Measurements from ENCODE around the gene NIF3L1. TPM values are rescaled to one million over a fixed set of nuclear protein-coding genes. Genes with fewer than 3 reads are reported as not detected.

The NIF3L1 gene
- total RNA-seq, 2 donors from 2014 or later, result 26.7 to 38.4 TPM

- Histone ChIP-seq H3K9ac (ENCODE audit: low read depth in 2 of 2, low read length in 2 of 2) (no peak overlapping the region), H3K4me3 (no peak overlapping the region), H3K9me3 (no peaks in the 10 kb centered on the region), H3K27me3 (no peaks in the 10 kb centered on the region), H3K4me1 (no peaks in the 10 kb centered on the region), H3K27ac (no peak overlapping the region), H3K36me3 (peaks cover 6% of the 10 kb centered on the region)
- TF ChIP-seq CTCF (IDR thresholded peaks at IDR 0.05), result no peak
- intact Hi-C loops (cut with DNase I), result no loop called here
- no peak for DNase-seq
Measured at GRCh38 chr2:200939832-200940231, 50.7 kb downstream of the NIF3L1 start.

- Histone ChIP-seq H3K4me3 (no peak overlapping the region), H3K27ac (no peak overlapping the region), H3K36me3 (peaks cover 15% of the 10 kb centered on the region), H3K27me3 (no peaks in the 10 kb centered on the region), H3K9me3 (no peaks in the 10 kb centered on the region), H3K9ac (ENCODE audit: low read depth in 2 of 2, low read length in 2 of 2) (no peak overlapping the region), H3K4me1 (no peaks in the 10 kb centered on the region)
- TF ChIP-seq CTCF (IDR thresholded peaks at IDR 0.05), result no peak
- DNase-seq, result no peak
- intact Hi-C loops (cut with DNase I), result no loop called here
Measured at GRCh38 chr2:200943527-200944105, 54.4 kb downstream of the NIF3L1 start.

- intact Hi-C loops (cut with DNase I), result no loop called here
- H3K4me1 ChIP-seq, result no peaks in the 10 kb centered on the region
- TF ChIP-seq CTCF (IDR thresholded peaks at IDR 0.05), result no peak
- H3K9me3 ChIP-seq, result no peaks in the 10 kb centered on the region
- H3K4me3 ChIP-seq, result no peak overlapping the region
- peaks cover 15% of the 10 kb centered on the region for H3K36me3 ChIP-seq
- DNase-seq, result peak; percentile 55
- peak overlapping the region in 1 of 2 donors; percentile 34 for H3K9ac ChIP-seq (ENCODE audit: low read depth in 2 of 2, low read length in 2 of 2)
- H3K27me3 ChIP-seq, result no peaks in the 10 kb centered on the region
- peak overlapping the region; percentile 42 for H3K27ac ChIP-seq
Measured at GRCh38 chr2:200944467-200945394, 55.6 kb downstream of the NIF3L1 start.

GRCh38 chr2:200945395-200945729 is 56.2 kb downstream of the NIF3L1 start:
- intact Hi-C loops (cut with DNase I), result no loop called here
- TF ChIP-seq CTCF (IDR thresholded peaks at IDR 0.05), result no peak
- Histone ChIP-seq H3K4me1 (no peaks in the 10 kb centered on the region), H3K27me3 (no peaks in the 10 kb centered on the region), H3K27ac (peak overlapping the region; percentile 42), H3K9me3 (no peaks in the 10 kb centered on the region), H3K36me3 (peaks cover 15% of the 10 kb centered on the region), H3K4me3 (no peak overlapping the region), H3K9ac (ENCODE audit: low read depth in 2 of 2, low read length in 2 of 2) (no peak overlapping the region)
- no peak for DNase-seq

GRCh38 chr2:200950378-200950777 is 61.2 kb downstream of the NIF3L1 start:
- no peak for TF ChIP-seq CTCF (IDR thresholded peaks at IDR 0.05)
- intact Hi-C loops (cut with DNase I), result no loop called here
- H3K4me3 ChIP-seq, result no peak overlapping the region
- H3K9me3 ChIP-seq, result no peaks in the 10 kb centered on the region
- no peak overlapping the region for H3K27ac ChIP-seq
- H3K4me1 ChIP-seq, result no peaks in the 10 kb centered on the region
- H3K36me3 ChIP-seq, result peaks cover 9% of the 10 kb centered on the region
- H3K9ac ChIP-seq (ENCODE audit: low read depth in 2 of 2, low read length in 2 of 2), result no peak overlapping the region
- H3K27me3 ChIP-seq, result no peaks in the 10 kb centered on the region
- DNase-seq, result no peak

Other genes with a start within 250 kb of the NIF3L1 start
- 100 to 1,000 TPM; 253 to 257 TPM for gene BZW1, start 77.5 kb upstream of the NIF3L1 start, total RNA-seq
- gene CLK1, start 24.7 kb upstream of the NIF3L1 start, total RNA-seq, result 10 to 100 TPM; 49.4 to 59.5 TPM
- gene PPIL3, start 294 bp upstream of the NIF3L1 start, total RNA-seq, result 10 to 100 TPM; 20.1 to 32.8 TPM
- gene ORC2, start 74.3 kb downstream of the NIF3L1 start, total RNA-seq, result 10 to 100 TPM; 36.4 to 39.0 TPM
- gene HYCC2, start 182.3 kb downstream of the NIF3L1 start, total RNA-seq, result 10 to 100 TPM; 23.9 to 52.6 TPM
- 100 to 1,000 TPM; 159 to 199 TPM for gene NDUFB3, start 182.6 kb downstream of the NIF3L1 start, total RNA-seq
- gene CFLAR, start 226.8 kb downstream of the NIF3L1 start, total RNA-seq, result 100 to 1,000 TPM in 1 of 2 donors, 10 to 100 TPM in 1; 90.1 to 126 TPM

All from colonic mucosa (tissue), 4 donors.